Neural progenitor cell (in vitro differentiated cells): ENCODE measurements around the gene CACNB4. TPM values are rescaled to one million over a fixed set of nuclear protein-coding genes. Genes with fewer than 3 reads are reported as not detected.

ENCODE experiments used
- DNase-seq: peaks from one replicate; pipeline ENCODE4 v3.0.0-alpha.2; 2016; ENCODE audit warnings: low spot score
- H2AFZ ChIP-seq: fragments of 200-600 bp; sonication (generic); replicated peaks from 2 replicates; pipeline ENCODE4 v1.6.1; 2016; ENCODE audit warnings: antibody characterized with exemption
- H3F3A ChIP-seq: fragments of 200-600 bp; sonication (generic); 2 replicates; pipeline ENCODE4 v1.6.1; 2016; ENCODE audit warnings: antibody characterized with exemption, low read depth
- H3K27ac ChIP-seq: fragments of 200-600 bp; sonication (generic); 2 replicates; pipeline ENCODE4 v1.5.1; 2016; ENCODE audit warnings: mild to moderate bottlenecking
- H3K27me3 ChIP-seq: fragments of 200-600 bp; sonication (generic); 2 replicates; pipeline ENCODE4 v1.6.1; 2016; ENCODE audit warnings: mild to moderate bottlenecking, moderate library complexity
- H3K36me3 ChIP-seq: fragments of 200-600 bp; sonication (generic); 2 replicates; pipeline ENCODE4 v1.5.1; 2016
- H3K4me1 ChIP-seq: fragments of 200-600 bp; sonication (generic); 2 replicates; pipeline ENCODE4 v1.6.1; 2016; ENCODE audit warnings: mixed run types
- H3K4me2 ChIP-seq: fragments of 200-600 bp; sonication (generic); 2 replicates; pipeline ENCODE4 v1.6.1; 2016
- H3K4me3 ChIP-seq: fragments of 200-600 bp; sonication (generic); 2 replicates; pipeline ENCODE4 v1.5.1; 2016
- H3K79me2 ChIP-seq: fragments of 200-600 bp; sonication (generic); 2 replicates; pipeline ENCODE4 v1.6.1; 2016; ENCODE audit warnings: low read depth
- H3K9ac ChIP-seq: fragments of 200-600 bp; sonication (generic); 2 replicates; pipeline ENCODE4 v1.6.1; 2016
- H3K9me3 ChIP-seq: fragments of 200-600 bp; sonication (generic); 2 replicates; pipeline ENCODE4 v1.5.1; 2016; ENCODE audit warnings: low read depth
- H4K20me1 ChIP-seq: fragments of 200-600 bp; sonication (generic); 2 replicates; pipeline ENCODE4 v1.6.1; 2016; ENCODE audit warnings: low read depth
- H3K27ac Mint-ChIP-seq: 3 replicates; pipeline ENCODE4 v1.8.0; 2021; ENCODE audit warnings: mixed read lengths
- H3K27me3 Mint-ChIP-seq: 2 replicates; pipeline ENCODE4 v1.8.0; 2022; ENCODE audit warnings: low read depth, mild to moderate bottlenecking, inconsistent platforms, moderate library complexity, mixed read lengths; ENCODE audit not compliant: insufficient read depth
- H3K36me3 Mint-ChIP-seq: 3 replicates; pipeline ENCODE4 v1.8.0; 2021; ENCODE audit warnings: mixed read lengths
- H3K4me1 Mint-ChIP-seq: 3 replicates; pipeline ENCODE4 v1.8.0; 2021; ENCODE audit warnings: mixed read lengths
- H3K4me3 Mint-ChIP-seq: 3 replicates; pipeline ENCODE4 v1.8.0; 2021; ENCODE audit warnings: mild to moderate bottlenecking, moderate library complexity, mixed read lengths
- H3K9me3 Mint-ChIP-seq: 3 replicates; pipeline ENCODE4 v1.8.0; 2020; ENCODE audit warnings: mixed read lengths
- EZH2 ChIP-seq: fragments of 200-600 bp; sonication (generic); IDR thresholded peaks from 2 replicates; pipeline ENCODE4 v1.6.1; 2017; ENCODE audit warnings: antibody characterized with exemption, mild to moderate bottlenecking, moderate library complexity
- EZH2phosphoT487 ChIP-seq: fragments of 200-600 bp; sonication (generic); IDR thresholded peaks from 2 replicates; pipeline ENCODE4 v1.6.1; 2017; ENCODE audit warnings: antibody characterized with exemption
- total RNA-seq: library from RNA; depleted of rRNA; stranded (reverse); fragments of >200 nt; gene quantifications from 2 replicates; pipeline ENCODE4 v1.2.3, GENCODE V29; 2015; ENCODE audit warnings: low replicate concordance
- TF ChIP-seq, protein P1 (sequence below): fragments of 200-600 bp; sonication (generic); IDR thresholded peaks from 2 replicates; pipeline ENCODE4 v1.5.1; 2017; ENCODE audit warnings: antibody characterized with exemption, mild to moderate bottlenecking

CACNB4 gene
- total RNA-seq, 1 donor from 2014 or later: 14.2 TPM

DNA sequence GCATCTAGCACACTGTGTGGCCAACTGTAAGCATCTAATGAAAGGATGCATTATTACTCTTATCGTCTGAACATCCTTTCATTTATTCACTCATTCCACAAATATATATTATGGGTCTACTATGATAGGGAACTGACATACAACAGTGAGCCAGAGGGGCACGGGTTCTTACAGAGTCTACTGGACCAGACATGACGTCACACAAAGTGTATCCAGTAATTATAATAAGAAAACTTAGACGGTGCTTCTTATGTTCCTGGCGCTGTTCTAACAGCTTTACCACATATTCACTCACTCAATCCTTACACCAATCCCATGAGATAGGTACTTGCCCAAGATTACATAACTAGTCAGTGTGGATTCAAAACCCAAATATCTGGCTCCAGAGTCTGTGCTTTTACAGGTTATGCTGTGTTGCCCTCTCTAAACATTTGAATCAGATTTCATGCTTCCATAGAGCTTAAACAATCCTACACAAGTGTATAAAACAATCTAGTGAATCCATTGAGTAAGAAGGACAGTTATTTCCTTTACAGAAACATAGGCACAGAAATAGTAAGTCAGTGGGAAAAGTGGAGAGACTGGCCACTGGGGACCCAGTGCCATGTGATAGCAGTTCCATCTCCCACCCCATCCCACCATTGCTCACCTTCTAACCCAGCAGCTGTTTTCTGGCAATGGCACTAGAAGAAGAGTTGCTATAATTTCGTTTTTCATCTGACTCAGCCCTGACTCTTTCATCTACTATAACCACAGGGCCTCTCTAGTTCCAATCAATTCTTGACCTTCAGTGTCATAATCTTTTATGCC is 246.4 kb downstream of the CACNB4 start:
- H3K27me3 ChIP-seq: no peaks in the 10 kb centered on the region
- no peak overlapping the region for H3K27ac ChIP-seq
- H3K9me3 ChIP-seq: no peaks in the 10 kb centered on the region
- no peak for TF ChIP-seq EZH2
- no peak for TF ChIP-seq EZH2phosphoT487
- TF ChIP-seq, protein P1, sequence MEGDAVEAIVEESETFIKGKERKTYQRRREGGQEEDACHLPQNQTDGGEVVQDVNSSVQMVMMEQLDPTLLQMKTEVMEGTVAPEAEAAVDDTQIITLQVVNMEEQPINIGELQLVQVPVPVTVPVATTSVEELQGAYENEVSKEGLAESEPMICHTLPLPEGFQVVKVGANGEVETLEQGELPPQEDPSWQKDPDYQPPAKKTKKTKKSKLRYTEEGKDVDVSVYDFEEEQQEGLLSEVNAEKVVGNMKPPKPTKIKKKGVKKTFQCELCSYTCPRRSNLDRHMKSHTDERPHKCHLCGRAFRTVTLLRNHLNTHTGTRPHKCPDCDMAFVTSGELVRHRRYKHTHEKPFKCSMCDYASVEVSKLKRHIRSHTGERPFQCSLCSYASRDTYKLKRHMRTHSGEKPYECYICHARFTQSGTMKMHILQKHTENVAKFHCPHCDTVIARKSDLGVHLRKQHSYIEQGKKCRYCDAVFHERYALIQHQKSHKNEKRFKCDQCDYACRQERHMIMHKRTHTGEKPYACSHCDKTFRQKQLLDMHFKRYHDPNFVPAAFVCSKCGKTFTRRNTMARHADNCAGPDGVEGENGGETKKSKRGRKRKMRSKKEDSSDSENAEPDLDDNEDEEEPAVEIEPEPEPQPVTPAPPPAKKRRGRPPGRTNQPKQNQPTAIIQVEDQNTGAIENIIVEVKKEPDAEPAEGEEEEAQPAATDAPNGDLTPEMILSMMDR: no peak
- no peaks in the 10 kb centered on the region for H3K27me3 Mint-ChIP-seq
- H3K4me3 Mint-ChIP-seq: no peak overlapping the region
- H4K20me1 ChIP-seq: no peaks in the 10 kb centered on the region
- H3K36me3 Mint-ChIP-seq: no peaks in the 10 kb centered on the region
- H3K4me1 ChIP-seq: no peaks in the 10 kb centered on the region
- H3K9ac ChIP-seq: no peak overlapping the region
- no peaks in the 10 kb centered on the region for H3K36me3 ChIP-seq
- H2AFZ ChIP-seq: no peak overlapping the region
- no peak for DNase-seq
- no peak overlapping the region for H3K27ac Mint-ChIP-seq
- no peaks in the 10 kb centered on the region for H3K79me2 ChIP-seq
- H3K9me3 Mint-ChIP-seq: no peaks in the 10 kb centered on the region
- no peak overlapping the region for H3K4me2 ChIP-seq
- no peak overlapping the region for H3K4me3 ChIP-seq
- peaks cover 33% of the 10 kb centered on the region for H3K4me1 Mint-ChIP-seq
- no peaks in the 10 kb centered on the region for H3F3A ChIP-seq

DNA sequence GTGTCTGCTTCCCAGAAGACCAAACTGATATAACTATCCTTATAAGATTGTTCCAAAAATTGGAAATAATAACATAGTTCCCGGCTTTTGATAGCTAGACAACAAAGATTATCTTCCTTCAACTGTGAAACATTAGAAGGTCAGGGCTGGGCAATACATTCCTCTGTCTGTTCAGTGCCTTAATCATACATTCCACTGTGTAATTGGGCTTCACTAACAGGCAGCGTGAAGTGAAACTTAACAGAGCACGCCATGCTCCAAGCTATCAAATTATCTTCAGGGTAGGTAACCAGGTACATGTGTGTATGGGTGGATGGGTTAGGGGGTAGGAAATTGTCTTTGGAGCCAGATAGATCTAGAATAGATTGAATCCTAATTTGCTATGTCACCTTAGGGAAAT is 247.1 kb downstream of the CACNB4 start:
- H3K27me3 Mint-ChIP-seq: no peaks in the 10 kb centered on the region
- H3K4me1 Mint-ChIP-seq: peaks cover 33% of the 10 kb centered on the region
- peak; percentile 10 for DNase-seq
- Histone ChIP-seq H3F3A (no peaks in the 10 kb centered on the region), H3K79me2 (no peaks in the 10 kb centered on the region), H3K9me3 (no peaks in the 10 kb centered on the region), H3K9ac (no peak overlapping the region), H3K36me3 (no peaks in the 10 kb centered on the region), H4K20me1 (no peaks in the 10 kb centered on the region), H3K27me3 (no peaks in the 10 kb centered on the region), H3K4me1 (no peaks in the 10 kb centered on the region), H3K4me3 (no peak overlapping the region), H2AFZ (no peak overlapping the region), H3K27ac (no peak overlapping the region), H3K4me2 (no peak overlapping the region)
- H3K27ac Mint-ChIP-seq: no peak overlapping the region
- no peak for TF ChIP-seq EZH2phosphoT487
- no peaks in the 10 kb centered on the region for H3K36me3 Mint-ChIP-seq
- no peak overlapping the region for H3K4me3 Mint-ChIP-seq
- no peaks in the 10 kb centered on the region for H3K9me3 Mint-ChIP-seq

DNA sequence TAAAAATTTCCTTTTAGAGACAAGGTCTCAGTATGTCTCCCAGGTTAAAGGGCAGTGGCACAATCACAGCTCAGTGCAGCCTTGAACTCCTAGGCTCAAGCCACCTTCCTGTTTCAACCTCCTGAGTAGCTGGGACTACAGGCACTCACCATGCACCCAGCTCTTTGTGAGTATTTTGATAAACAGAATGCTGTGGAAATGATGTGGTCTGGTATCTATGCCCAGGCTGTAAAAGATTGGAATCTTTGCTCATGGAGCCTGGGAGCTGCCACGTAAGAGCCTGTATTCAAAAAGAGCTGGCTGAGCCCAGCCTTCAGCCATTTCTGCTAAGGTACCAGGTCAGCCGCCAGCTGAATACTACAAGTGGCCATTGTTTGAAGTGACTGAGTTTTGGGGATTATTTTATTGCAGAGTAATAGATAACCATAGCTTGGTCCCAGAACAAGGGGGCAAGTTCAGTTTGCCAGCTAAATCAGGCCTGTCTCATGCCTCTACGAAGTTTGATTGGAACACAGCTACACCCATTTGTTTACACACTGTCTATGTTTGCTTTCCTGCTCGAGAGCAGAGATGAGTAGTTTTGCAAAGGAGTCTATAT is 249.3 kb downstream of the CACNB4 start:
- TF ChIP-seq EZH2 (no peak), EZH2phosphoT487 (no peak)
- TF ChIP-seq, protein P1: no peak
- no peak overlapping the region for H3K27ac Mint-ChIP-seq
- Histone ChIP-seq H3K36me3 (no peaks in the 10 kb centered on the region), H3K4me1 (no peaks in the 10 kb centered on the region), H3F3A (no peaks in the 10 kb centered on the region), H3K9me3 (no peaks in the 10 kb centered on the region), H3K79me2 (no peaks in the 10 kb centered on the region), H3K27me3 (no peaks in the 10 kb centered on the region), H2AFZ (no peak overlapping the region), H3K27ac (no peak overlapping the region), H4K20me1 (no peaks in the 10 kb centered on the region), H3K4me2 (no peak overlapping the region), H3K9ac (no peak overlapping the region), H3K4me3 (no peak overlapping the region)
- H3K9me3 Mint-ChIP-seq: no peaks in the 10 kb centered on the region
- H3K36me3 Mint-ChIP-seq: no peaks in the 10 kb centered on the region
- peaks cover 33% of the 10 kb centered on the region for H3K4me1 Mint-ChIP-seq
- no peak overlapping the region for H3K4me3 Mint-ChIP-seq
- no peaks in the 10 kb centered on the region for H3K27me3 Mint-ChIP-seq
- DNase-seq: no peak

DNA sequence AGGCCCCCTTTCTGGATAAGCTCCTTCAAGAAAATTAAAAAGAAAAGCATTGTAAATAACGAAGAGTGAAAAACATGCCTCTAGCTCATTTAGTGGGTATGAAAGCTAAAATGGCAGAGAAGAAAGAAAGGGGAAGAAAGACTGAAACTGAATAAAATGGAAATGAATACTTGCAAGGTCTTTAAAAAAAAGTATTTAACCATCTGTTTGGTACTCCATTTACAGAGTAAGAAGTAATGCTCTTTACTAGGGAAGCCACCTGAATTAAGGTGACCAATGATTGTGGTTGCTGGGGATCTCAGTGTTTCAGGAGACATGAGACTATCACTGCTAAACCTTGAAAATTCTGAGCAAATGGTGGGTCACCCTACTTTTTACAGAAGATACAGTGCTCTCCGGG is 253.0 kb downstream of the CACNB4 start:
- Histone ChIP-seq H3K9me3 (no peaks in the 10 kb centered on the region), H3K27ac (no peak overlapping the region), H3K4me1 (no peaks in the 10 kb centered on the region), H4K20me1 (no peaks in the 10 kb centered on the region), H3K4me2 (no peak overlapping the region), H3K9ac (no peak overlapping the region), H3K4me3 (no peak overlapping the region), H3K36me3 (no peaks in the 10 kb centered on the region), H3F3A (no peaks in the 10 kb centered on the region), H3K27me3 (no peaks in the 10 kb centered on the region), H2AFZ (no peak overlapping the region), H3K79me2 (no peaks in the 10 kb centered on the region)
- H3K27me3 Mint-ChIP-seq: no peaks in the 10 kb centered on the region
- H3K27ac Mint-ChIP-seq: no peak overlapping the region
- no peak overlapping the region for H3K4me3 Mint-ChIP-seq
- H3K4me1 Mint-ChIP-seq: peaks cover 13% of the 10 kb centered on the region
- H3K36me3 Mint-ChIP-seq: peaks cover 2% of the 10 kb centered on the region
- H3K9me3 Mint-ChIP-seq: no peaks in the 10 kb centered on the region
- no peak for DNase-seq
- TF ChIP-seq, protein P1: no peak
- TF ChIP-seq EZH2phosphoT487 (no peak), EZH2 (no peak)
